ENCODE results near the gene ZNFX1. TPM values are rescaled to one million over a fixed set of nuclear protein-coding genes. Genes with fewer than 3 reads are reported as not detected.
"Not testable (repeated sequence)": the region's sequence is repeated elsewhere in the genome, so short reads cannot be mapped to it uniquely, and the experiment has no call there.

ZNFX1 gene
- total RNA-seq, 1 experiment from 2014 or later: 21.9 TPM

- no peak for DNase-seq (ENCODE audit: low spot score)
Measured at GRCh38 chr20:49214571-49214970, 63.3 kb downstream of the ZNFX1 start.

DNA sequence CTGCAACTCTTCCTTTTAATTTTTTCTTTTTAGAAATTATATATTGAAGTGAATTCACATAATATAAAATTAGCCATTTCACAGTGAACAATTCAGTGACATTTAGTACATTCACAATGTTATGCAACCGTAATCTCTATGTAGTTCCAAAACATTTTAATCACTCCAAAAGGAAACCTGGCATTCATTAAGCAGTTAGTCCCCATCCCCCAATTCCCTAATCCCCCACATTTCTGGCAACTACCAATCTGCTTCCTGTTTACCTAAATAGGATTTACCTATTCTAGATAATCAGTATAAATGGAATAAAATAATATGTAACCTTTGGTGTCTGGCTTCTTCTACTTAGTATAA, 67.1 kb downstream of the ZNFX1 start:
- DNase-seq (ENCODE audit: low spot score): no peak

DNA sequence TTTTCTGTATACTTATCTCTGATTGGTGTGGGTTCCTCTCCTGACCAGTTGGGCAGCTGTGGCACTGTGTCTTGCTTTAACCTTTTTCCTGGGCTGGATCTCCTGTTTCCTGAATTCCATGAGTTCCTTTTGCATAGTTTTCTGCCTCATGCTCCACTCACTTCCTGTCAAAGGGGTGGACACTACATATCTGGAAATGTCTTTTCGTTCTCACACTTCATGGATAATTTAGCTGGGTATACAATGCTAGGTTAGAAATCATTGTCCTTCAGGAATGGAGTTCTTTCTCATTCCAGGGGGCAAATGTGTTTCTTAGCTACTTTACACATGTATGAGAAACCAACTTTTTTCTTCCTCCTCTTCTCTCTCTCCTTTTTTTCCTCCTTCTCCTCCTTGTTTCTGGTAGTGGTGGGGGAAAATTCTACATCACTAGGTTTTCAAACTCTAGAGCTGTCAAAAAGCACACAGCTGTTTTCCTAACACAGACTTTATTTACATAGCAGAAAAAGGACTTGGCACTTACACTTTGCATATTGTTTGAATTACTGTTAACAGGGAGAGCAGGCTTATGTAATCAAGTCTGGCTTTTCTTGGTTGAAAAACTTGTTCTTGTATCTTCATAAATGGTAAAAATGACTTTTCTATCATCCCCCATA, 67.6 kb downstream of the ZNFX1 start:
- no peak for DNase-seq (ENCODE audit: low spot score)

DNA sequence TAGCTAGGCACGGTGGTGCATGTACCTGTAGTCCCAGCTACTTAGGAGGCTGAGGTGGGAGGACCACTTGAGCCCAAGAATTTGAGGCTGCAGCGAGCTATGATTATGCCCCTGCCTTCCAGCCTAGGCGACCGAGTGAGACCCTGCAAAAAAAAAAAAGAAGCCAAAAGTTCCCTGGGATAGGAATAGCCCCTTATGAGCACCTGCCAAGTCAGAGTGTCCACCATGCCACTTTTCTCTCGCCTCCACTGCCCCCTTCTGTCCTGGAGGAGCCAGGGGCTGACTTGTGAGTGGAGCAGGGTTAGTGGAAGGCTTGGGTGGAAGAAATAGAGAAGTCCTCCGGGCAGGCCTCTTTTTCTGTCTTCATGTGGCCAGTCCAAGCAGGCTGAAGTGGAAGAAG, 70.8 kb downstream of the ZNFX1 start:
- no peak for DNase-seq (ENCODE audit: low spot score)

DNA sequence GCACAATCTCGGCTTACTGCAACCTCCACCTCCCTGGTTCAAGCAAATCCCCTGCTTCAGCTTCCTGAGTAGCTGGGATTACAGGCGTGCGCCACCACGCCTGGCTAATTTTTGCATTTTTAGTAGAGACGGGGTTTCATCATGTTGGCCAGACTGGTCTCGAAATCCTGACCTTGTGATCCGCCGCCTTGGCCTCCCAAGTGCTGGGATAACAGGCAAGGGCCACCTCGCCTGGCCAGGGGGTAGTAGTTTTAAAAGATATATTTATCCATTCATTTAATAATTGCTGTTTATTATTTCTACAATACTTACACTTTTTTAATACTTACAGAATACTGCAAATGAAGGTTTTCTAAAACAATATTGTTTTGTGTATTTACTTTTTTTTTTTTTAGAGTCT, 74.1 kb downstream of the ZNFX1 start:
- DNase-seq (ENCODE audit: low spot score): no peak

DNA sequence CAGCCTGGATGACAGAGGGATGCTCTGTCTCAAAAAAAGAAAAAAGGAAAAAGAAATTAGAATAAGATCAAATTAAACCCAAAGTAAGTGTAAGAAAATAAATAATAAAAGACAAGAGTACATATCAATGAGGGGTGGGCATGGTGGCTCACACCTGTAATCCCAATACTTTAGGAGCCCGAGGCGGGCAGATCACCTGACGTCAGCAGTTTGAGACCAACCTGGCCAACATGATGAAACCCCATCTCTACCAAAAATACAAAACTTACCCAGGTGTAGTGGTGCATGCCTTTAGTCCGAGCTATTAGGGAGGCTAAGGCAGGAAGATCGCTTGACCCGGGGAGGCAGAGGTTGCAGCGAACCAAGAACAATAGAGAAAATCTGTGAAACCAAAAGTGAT, 74.8 kb downstream of the ZNFX1 start:
- no peak for DNase-seq (ENCODE audit: low spot score)

DNA sequence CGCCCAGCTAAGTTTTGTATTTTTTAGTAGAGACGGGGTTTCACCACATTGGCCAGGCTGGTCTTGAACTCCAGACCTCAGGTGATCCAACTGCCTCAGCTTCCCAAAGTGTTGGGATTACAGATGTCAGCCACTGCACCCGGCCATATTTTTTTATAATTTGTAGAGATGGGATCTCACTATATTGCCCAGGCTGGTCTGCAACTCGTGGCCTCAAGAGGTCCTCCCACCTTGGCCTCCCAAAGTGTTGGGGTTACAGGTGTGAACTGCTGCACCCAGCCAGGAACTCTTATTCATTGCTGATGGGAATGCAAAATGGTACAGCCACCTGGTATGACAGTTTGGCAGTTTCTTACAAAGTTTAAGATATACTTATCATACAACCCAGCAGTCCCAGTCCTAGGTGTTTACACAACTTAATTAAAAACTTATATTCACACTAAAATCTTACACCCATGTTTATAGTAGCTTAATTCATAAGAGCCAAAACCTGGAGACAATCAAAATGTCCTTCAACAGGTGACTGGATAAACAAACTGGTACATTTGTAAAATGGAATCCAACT, 78.0 kb downstream of the ZNFX1 start:
- no peak for DNase-seq (ENCODE audit: low spot score)

GRCh38 chr20:49192944-49193518, 84.8 kb downstream of the ZNFX1 start:
- DNase-seq (ENCODE audit: low spot score): not testable (repeated sequence)

Other genes with a start within 250 kb of the ZNFX1 start
- 119 and 166 TPM in 2 replicates for gene CSE1L, start 231.7 kb downstream of the ZNFX1 start, total RNA-seq (2014; rRNA removed; shearing (Covaris generic))
- 34.7 and 47.4 TPM in 2 replicates for gene STAU1, start 89.7 kb downstream of the ZNFX1 start, total RNA-seq (2014; rRNA removed; shearing (Covaris generic))
- gene DDX27, start 58.6 kb downstream of the ZNFX1 start, total RNA-seq (2014; rRNA removed; shearing (Covaris generic)): 30.6 and 33.9 TPM in 2 replicates
- 0.02 TPM in 1 of 2 replicates, not detected in the other for gene KCNB1, start 204.6 kb upstream of the ZNFX1 start, total RNA-seq (2014; rRNA removed; shearing (Covaris generic))

Data from H4 (cell line).